Measurements from ENCODE around the gene ITGB5. TPM values are rescaled to one million over a fixed set of nuclear protein-coding genes. Genes with fewer than 3 reads are reported as not detected.
"Not testable (repeated sequence)": the region's sequence is repeated elsewhere in the genome, so short reads cannot be mapped to it uniquely, and the experiment has no call there.

The ITGB5 gene
- total RNA-seq, 1 donor from 2014 or later: 122 TPM

DNA sequence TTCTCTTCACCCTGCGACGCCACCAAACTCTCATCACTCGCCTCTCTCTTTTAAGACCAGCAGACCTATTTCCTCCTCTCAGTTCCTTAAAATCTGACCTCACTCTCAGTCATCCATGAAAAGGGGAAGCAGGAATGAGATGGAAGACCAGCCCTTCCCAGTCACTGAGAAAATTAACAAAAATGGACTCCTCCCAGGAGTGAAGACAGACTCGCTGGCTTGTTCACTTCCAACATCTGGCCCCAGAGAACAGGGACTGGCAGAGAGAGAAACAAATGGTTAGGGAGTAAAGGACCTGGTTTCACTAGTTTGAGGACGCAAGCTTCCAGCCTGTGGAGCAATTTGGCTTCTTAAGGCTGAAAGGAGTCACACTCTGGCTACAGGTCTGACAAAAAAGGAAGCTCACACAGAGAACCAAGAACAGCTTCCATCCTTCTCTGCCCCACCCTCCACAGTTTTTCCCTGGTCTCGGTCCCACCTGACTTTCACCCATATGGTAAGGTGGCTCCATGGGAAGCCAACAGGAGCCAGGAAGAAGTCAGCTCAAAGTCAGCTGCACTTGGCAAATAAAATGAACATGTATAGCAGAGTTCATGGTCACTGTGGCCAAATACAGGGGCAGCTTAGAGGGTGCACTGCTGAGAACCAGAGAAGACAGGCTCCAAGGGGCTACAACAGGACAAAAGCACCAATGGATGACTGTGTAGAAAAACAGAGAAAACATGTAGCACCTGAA, 57.2 kb downstream of the ITGB5 start:
- intact Hi-C loops (cut with micrococcal nuclease): no loop called here
- Histone ChIP-seq H3K36me3 (peaks cover 10% of the 10 kb centered on the region), H3K27me3 (ENCODE audit: low read depth) (no peaks in the 10 kb centered on the region), H3K27ac (replicated peaks) (peak overlapping the region; percentile 68), H3K4me1 (peaks cover 63% of the 10 kb centered on the region), H3K9me3 (replicated peaks) (no peaks in the 10 kb centered on the region), H3K4me3 (no peak overlapping the region)
- TF ChIP-seq CTCF (IDR thresholded peaks at IDR 0.05; ENCODE audit: borderline replicate concordance): no peak
- no peak for DNase-seq

DNA sequence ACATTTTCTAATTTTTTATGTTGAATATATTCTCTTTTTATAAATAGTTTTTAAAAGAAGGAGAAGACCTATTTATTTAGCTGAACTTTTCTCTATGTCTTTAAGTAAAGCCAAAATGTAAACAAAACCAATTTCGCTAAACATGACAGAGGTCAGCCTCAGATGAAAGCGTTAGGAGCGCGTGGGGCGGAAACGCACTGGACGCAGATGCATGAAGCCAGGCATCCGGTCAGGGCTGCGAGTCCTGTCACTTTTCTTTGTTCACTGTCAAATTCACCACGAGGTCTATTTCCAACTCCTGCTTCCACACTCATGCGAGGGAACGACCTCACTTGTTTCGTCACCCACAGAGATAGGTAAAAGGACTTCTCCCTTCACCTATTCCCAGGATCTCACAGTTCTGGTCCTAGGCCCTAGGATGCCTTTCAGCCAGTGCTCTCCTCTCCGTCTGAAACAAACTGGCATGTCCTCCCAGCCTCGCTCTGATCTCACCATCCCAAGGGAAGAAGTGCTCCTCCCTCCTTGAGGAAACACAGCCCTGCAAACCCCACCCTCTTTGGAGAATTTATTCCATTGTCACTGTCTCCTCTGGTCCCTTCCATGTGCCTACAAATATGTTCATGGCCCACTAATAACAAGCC, 57.9 kb downstream of the ITGB5 start:
- Histone ChIP-seq H3K9me3 (replicated peaks) (no peaks in the 10 kb centered on the region), H3K27ac (replicated peaks) (peak overlapping the region; percentile 68), H3K4me3 (no peak overlapping the region), H3K27me3 (ENCODE audit: low read depth) (no peaks in the 10 kb centered on the region), H3K36me3 (peaks cover 10% of the 10 kb centered on the region), H3K4me1 (peaks cover 57% of the 10 kb centered on the region)
- peak; percentile 43 for DNase-seq
- intact Hi-C loops (cut with micrococcal nuclease): no loop called here
- TF ChIP-seq CTCF (IDR thresholded peaks at IDR 0.05; ENCODE audit: borderline replicate concordance): no peak

DNA sequence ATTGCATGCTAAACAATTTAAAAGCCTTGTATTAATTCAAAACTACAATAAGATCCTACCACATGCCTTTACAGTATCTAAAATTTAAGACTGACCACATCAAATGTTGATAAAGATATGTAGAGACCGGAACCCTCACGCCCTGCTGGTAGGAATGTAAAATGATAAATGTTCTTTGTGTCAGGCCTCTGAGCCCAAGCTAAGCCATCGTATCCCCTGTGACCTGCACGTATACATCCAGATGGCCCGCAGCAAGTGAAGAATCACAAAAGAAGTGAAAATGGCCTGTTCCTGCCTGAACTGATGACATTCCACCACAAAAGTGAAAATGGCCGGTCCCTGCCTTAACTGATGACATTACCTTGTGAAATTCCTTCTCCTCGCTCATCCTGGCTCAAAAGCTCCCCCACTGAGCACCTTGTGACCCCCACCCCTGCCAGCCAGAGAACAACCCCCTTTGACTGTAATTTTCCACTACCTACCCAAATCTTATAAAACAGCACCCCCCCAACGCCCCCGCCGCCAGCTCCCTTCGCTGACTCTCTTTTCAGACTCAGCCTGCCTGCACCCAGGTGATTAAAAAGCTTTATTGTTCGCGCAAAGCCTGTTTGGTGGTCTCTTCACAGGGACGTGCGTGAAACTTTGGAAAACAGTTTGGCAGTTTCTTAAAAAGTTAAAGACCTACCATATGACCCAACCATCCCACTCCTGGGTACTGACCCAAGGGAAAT, 59.5 kb downstream of the ITGB5 start:
- Histone ChIP-seq H3K27ac (replicated peaks) (peak overlapping the region; percentile 68), H3K36me3 (peaks cover 10% of the 10 kb centered on the region), H3K4me1 (peaks cover 41% of the 10 kb centered on the region)
- H3K4me3 ChIP-seq; intact Hi-C loops (cut with micrococcal nuclease); DNase-seq; H3K9me3 ChIP-seq (replicated peaks); H3K27me3 ChIP-seq (ENCODE audit: low read depth): not testable (repeated sequence)
- peak; percentile 32 for TF ChIP-seq CTCF (IDR thresholded peaks at IDR 0.05; ENCODE audit: borderline replicate concordance)

DNA sequence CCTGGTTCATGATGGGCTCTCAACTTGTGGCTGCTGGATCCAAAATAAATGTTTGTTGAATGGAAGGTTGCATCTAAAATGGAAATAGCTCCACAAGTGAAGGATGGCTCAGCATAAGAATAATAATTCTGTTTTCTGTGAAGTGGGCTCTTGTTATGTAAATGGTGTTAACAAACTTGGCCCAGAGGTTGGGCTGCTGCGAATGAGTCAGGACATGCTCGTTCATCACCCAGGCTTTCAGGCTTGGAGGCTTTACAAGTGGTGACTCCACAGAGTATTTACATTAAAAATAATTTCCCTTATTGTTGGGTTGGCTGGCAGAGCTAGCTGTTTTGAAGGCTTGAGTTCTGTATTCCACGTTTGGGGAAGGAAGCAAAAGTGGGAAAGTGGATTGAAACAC, 60.5 kb downstream of the ITGB5 start:
- DNase-seq: no peak
- H3K9me3 ChIP-seq (replicated peaks): no peaks in the 10 kb centered on the region
- no peak overlapping the region for H3K4me3 ChIP-seq
- no peak overlapping the region for H3K27ac ChIP-seq (replicated peaks)
- H3K27me3 ChIP-seq (ENCODE audit: low read depth): no peaks in the 10 kb centered on the region
- no peak for TF ChIP-seq CTCF (IDR thresholded peaks at IDR 0.05; ENCODE audit: borderline replicate concordance)
- H3K4me1 ChIP-seq: peaks cover 31% of the 10 kb centered on the region
- peaks cover 10% of the 10 kb centered on the region for H3K36me3 ChIP-seq
- intact Hi-C loops (cut with micrococcal nuclease): no loop called here

DNA sequence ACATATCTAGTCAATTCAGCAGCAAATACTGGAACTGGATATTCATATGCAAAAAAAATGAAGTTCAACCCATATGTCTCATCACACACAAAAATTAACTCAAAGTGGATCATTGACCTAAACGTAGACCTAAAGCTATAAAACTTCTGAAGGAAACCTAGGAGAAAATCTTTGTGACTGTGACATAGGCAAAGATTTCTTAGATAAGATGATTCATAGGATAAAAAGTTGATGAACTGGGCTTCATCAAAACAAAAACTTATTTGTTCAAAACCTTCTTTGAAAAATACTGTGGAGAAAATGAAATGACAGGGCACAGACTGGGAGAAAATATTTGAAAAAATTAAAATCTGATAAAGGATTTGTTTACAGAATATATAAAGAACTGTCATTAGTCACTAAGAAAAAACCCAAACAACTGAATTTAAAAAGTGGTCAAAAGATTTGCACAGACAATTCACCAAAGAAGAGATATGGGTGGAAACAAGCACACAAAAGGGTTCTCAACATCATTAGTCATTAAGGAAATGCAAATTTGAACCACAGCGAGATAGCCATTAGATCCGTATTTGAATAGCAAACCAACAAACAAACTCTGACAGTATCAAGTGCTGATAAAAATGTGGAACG, 62.8 kb downstream of the ITGB5 start:
- H3K4me3 ChIP-seq: no peak overlapping the region

More for the DNA sequence above, 62.8 kb downstream of the ITGB5 start:
- no peak for TF ChIP-seq CTCF (IDR thresholded peaks at IDR 0.05; ENCODE audit: borderline replicate concordance)
- Histone ChIP-seq H3K4me1 (peaks cover 8% of the 10 kb centered on the region), H3K36me3 (peaks cover 28% of the 10 kb centered on the region), H3K9me3 (replicated peaks) (no peaks in the 10 kb centered on the region), H3K27me3 (ENCODE audit: low read depth) (no peaks in the 10 kb centered on the region), H3K27ac (replicated peaks) (no peak overlapping the region)
- no peak for DNase-seq
- intact Hi-C loops (cut with micrococcal nuclease): no loop called here
